Measurements from ENCODE around the gene SLC25A29. TPM values are rescaled to one million over a fixed set of nuclear protein-coding genes. Genes with fewer than 3 reads are reported as not detected.

SLC25A29 gene
- total and polyA plus RNA-seq, 2 of the 8 experiments (the other 6 are each of a cell fraction or from before 2014, with no cell fraction given) = 135 to 177 TPM

GRCh38 chr14:100350986-100351385, 44.7 kb upstream of the SLC25A29 start (continued):
- TF ChIP-seq NANOG (IDR thresholded peaks at IDR 0.05; ENCODE audit: insufficient read depth, low read depth, low read length, poor library complexity, severe bottlenecking) (no peak), SAP30 (IDR thresholded peaks at IDR 0.05; ENCODE audit: insufficient read depth, insufficient replicate concordance, low read length) (no peak), CREB1 (IDR thresholded peaks at IDR 0.05) (no peak), BRCA1 (IDR thresholded peaks at IDR 0.05; ENCODE audit: low read depth, low read length) (no peak), HDAC2 (IDR thresholded peaks at IDR 0.05; ENCODE audit: borderline replicate concordance in 1 of 2, low read depth in 2 of 2, low read length in 2 of 2) (no peak), FOSL1 (IDR thresholded peaks at IDR 0.05; ENCODE audit: insufficient read depth, low read depth, low read length) (no peak)

Measured in H1 (cell line).